ENCODE data around the gene SETD1B.

GRCh38 chr12:121805171-121806008, 1.6 kb downstream of the SETD1B start:
- TF ChIP-seq EZH2 (IDR thresholded peaks at IDR 0.05; ENCODE audit: borderline replicate concordance), result no peak
- TF ChIP-seq EZH2phosphoT487 (IDR thresholded peaks at IDR 0.05; ENCODE audit: low read depth, severe bottlenecking, unreplicated experiment), result no peak
- no peak for TF ChIP-seq CTCF (IDR thresholded peaks at IDR 0.05; ENCODE audit: poor library complexity)
